ENCODE data around the gene DNAJC6. TPM values are rescaled to one million over a fixed set of nuclear protein-coding genes. Genes with fewer than 3 reads are reported as not detected.

DNAJC6 gene
- total and polyA plus RNA-seq, 7 experiments from 2014 or later, result 0.22 to 7.0 (median 1.8) TPM

GRCh38 chr1:65425006-65425405, 115.7 kb downstream of the DNAJC6 start:
- no peak for ATAC-seq
- no peak overlapping the region for H3K27ac ChIP-seq (ENCODE audit: low read depth, low read length)
- no peak overlapping the region for H3K4me3 ChIP-seq (ENCODE audit: low read length)
- intact Hi-C loops (cut with micrococcal nuclease), result loop anchor here (10.0 kb wide), 3 partner anchors 680 to 1630 kb away; partner anchors contain the start of genes RAVER2 (in 1 of the 2) and SLC35D1 (in 1 of the 2)
- H3K36me3 Mint-ChIP-seq, result peaks cover 12 to 35% (median 15%) of the 10 kb centered on the region in 5 donors
- H3K27me3 ChIP-seq (ENCODE audit: control insufficient read depth in 2 of 2, insufficient read depth in 2 of 2, low read length in 2 of 2), result no peaks in the 10 kb centered on the region
- no peaks in the 10 kb centered on the region for H3K9me3 ChIP-seq (ENCODE audit: control insufficient read depth in 2 of 3, low read length in 3 of 3)
- no peaks in the 10 kb centered on the region for H3K27me3 Mint-ChIP-seq
- H3K36me3 ChIP-seq (ENCODE audit: control insufficient read depth in 2 of 3, insufficient read depth in 3 of 3, low read length in 3 of 3), result peaks cover 0 to 20% (median 0%) of the 10 kb centered on the region in 3 experiments
- peaks cover 0 to 31% (median 10%) of the 10 kb centered on the region in 7 donors for H3K4me1 Mint-ChIP-seq
- ChIA-PET CTCF (no interaction called here), POLR2A (no interaction called here)
- DNase-seq, result no peak
- no peak overlapping the region for H3K27ac Mint-ChIP-seq
- H3K4me1 ChIP-seq (ENCODE audit: control insufficient read depth in 2 of 2, insufficient read depth in 2 of 2, low read length in 2 of 2), result peaks cover 0 to 3% of the 10 kb centered on the region in 2 donors
- peaks cover 0 to 2% (median 0%) of the 10 kb centered on the region in 11 donors for H3K9me3 Mint-ChIP-seq
- H3K4me3 Mint-ChIP-seq, result no peak overlapping the region

DNA sequence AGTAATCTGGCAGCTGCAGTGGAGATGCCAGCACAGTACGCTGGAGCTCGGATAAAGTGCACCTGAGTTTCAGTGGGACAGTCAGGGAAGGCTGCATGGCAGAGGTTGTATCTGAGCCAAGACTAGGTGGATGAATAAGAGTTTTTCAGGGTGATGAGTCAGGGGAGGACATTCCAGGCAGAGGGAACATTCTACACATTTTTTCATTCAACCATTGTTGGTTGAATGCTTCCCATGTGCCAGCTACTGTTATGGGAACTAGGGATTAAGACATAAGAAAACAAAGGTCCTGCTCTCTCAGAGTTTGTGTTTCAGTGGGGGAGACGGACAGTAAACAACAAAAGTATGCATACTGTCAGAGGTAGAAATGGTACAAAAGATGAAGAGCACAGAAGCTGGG, 116.4 kb downstream of the DNAJC6 start:
- CTCF ChIA-PET, result no interaction called here
- H3K4me3 Mint-ChIP-seq, result no peak overlapping the region
- no peak overlapping the region for H3K4me3 ChIP-seq (ENCODE audit: low read length)
- H3K36me3 Mint-ChIP-seq, result peaks cover 12 to 35% (median 15%) of the 10 kb centered on the region in 5 donors
- H3K9me3 ChIP-seq (ENCODE audit: control insufficient read depth in 2 of 3, low read length in 3 of 3), result no peaks in the 10 kb centered on the region
- ATAC-seq (no peak), DNase-seq (no peak)
- POLR2A ChIA-PET, result no interaction called here
- H3K9me3 Mint-ChIP-seq, result peaks cover 0 to 2% (median 0%) of the 10 kb centered on the region in 11 donors
- no peak overlapping the region for H3K27ac Mint-ChIP-seq
- H3K27me3 ChIP-seq (ENCODE audit: control insufficient read depth in 2 of 2, insufficient read depth in 2 of 2, low read length in 2 of 2), result no peaks in the 10 kb centered on the region
- intact Hi-C loops (cut with micrococcal nuclease), result loop anchor here (10.0 kb wide), 3 partner anchors 681 to 1629 kb away; partner anchors contain the start of genes RAVER2 (in 1 of the 2) and SLC35D1 (in 1 of the 2)
- H3K4me1 ChIP-seq (ENCODE audit: control insufficient read depth in 2 of 2, insufficient read depth in 2 of 2, low read length in 2 of 2), result peaks cover 0 to 3% of the 10 kb centered on the region in 2 donors
- peaks cover 0 to 17% (median 0%) of the 10 kb centered on the region in 3 experiments for H3K36me3 ChIP-seq (ENCODE audit: control insufficient read depth in 2 of 3, insufficient read depth in 3 of 3, low read length in 3 of 3)
- no peak overlapping the region for H3K27ac ChIP-seq (ENCODE audit: low read depth, low read length)
- H3K27me3 Mint-ChIP-seq, result no peaks in the 10 kb centered on the region
- H3K4me1 Mint-ChIP-seq, result peaks cover 0 to 31% (median 9%) of the 10 kb centered on the region in 7 donors

DNA sequence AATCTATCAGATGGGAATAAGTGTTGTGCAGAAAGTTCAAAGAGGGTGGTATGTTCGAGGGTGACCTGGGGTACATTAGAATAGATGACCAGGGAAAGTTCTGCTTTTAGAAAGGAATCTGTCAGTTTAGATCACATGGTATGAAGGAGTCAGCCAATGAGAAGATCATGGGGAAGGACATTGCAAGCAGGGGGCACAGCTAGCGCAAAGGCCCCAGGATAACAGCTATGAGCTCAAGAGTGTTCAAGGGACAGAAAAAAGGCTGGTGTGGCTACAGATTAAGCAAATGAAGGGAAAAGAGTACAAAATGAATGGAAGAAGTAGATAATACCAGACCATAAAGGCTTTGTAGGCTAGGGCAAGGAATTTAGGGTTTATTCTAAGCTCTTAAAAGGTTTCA, 119.7 kb downstream of the DNAJC6 start:
- peaks cover 0 to 42% (median 7%) of the 10 kb centered on the region in 7 donors for H3K4me1 Mint-ChIP-seq
- peak overlapping the region in 1 of 9 donors; percentile 0 for H3K27ac Mint-ChIP-seq
- Histone ChIP-seq H3K4me3 (ENCODE audit: low read length) (no peak overlapping the region), H3K9me3 (ENCODE audit: control insufficient read depth in 2 of 3, low read length in 3 of 3) (no peaks in the 10 kb centered on the region), H3K27ac (ENCODE audit: low read depth, low read length) (no peak overlapping the region), H3K4me1 (ENCODE audit: control insufficient read depth in 2 of 2, insufficient read depth in 2 of 2, low read length in 2 of 2) (no peaks in the 10 kb centered on the region), H3K36me3 (ENCODE audit: control insufficient read depth in 2 of 3, insufficient read depth in 3 of 3, low read length in 3 of 3) (peaks cover 0 to 23% (median 0%) of the 10 kb centered on the region in 3 experiments), H3K27me3 (ENCODE audit: control insufficient read depth in 2 of 2, insufficient read depth in 2 of 2, low read length in 2 of 2) (no peaks in the 10 kb centered on the region)
- DNase-seq (no peak), ATAC-seq (no peak)
- ChIA-PET CTCF (interaction anchor here (0.7 to 1.5 kb wide), 4 partner anchors 9 to 258 kb away, joined by 3 to 5 read pairs (median 3); partner anchors contain the start of genes LEPR and LEPROT), POLR2A (interaction anchor here (0.5 kb wide), 1 partner anchor 889 kb away, joined by 3 read pairs; no protein-coding TSS in a partner anchor)
- intact Hi-C loops (cut with micrococcal nuclease), result loop anchor here (10.0 kb wide), 3 partner anchors 684 to 1626 kb away; partner anchors contain the start of genes RAVER2 (in 1 of the 2) and SLC35D1 (in 1 of the 2)
- H3K4me3 Mint-ChIP-seq, result no peak overlapping the region
- no peaks in the 10 kb centered on the region for H3K9me3 Mint-ChIP-seq
- H3K36me3 Mint-ChIP-seq, result peaks cover 12 to 36% (median 25%) of the 10 kb centered on the region in 5 donors
- no peaks in the 10 kb centered on the region for H3K27me3 Mint-ChIP-seq

GRCh38 chr1:65429806-65430205, 120.5 kb downstream of the DNAJC6 start:
- Mint-ChIP-seq H3K27ac (no peak overlapping the region), H3K9me3 (no peaks in the 10 kb centered on the region), H3K27me3 (no peaks in the 10 kb centered on the region), H3K36me3 (peaks cover 12 to 36% (median 25%) of the 10 kb centered on the region in 5 donors), H3K4me1 (peaks cover 0 to 35% (median 4%) of the 10 kb centered on the region in 7 donors), H3K4me3 (no peak overlapping the region)
- DNase-seq (no peak), ATAC-seq (no peak)
- ChIA-PET CTCF (interaction anchor here (0.8 to 1.5 kb wide), 4 partner anchors 9 to 258 kb away, joined by 3 to 5 read pairs (median 4); no protein-coding TSS in a partner anchor), POLR2A (interaction anchor here (0.5 kb wide), 1 partner anchor 890 kb away, joined by 3 read pairs; no protein-coding TSS in a partner anchor)
- Histone ChIP-seq H3K27ac (ENCODE audit: low read depth, low read length) (no peak overlapping the region), H3K36me3 (ENCODE audit: control insufficient read depth in 2 of 3, insufficient read depth in 3 of 3, low read length in 3 of 3) (peaks cover 0 to 23% (median 0%) of the 10 kb centered on the region in 3 experiments), H3K4me1 (ENCODE audit: control insufficient read depth in 2 of 2, insufficient read depth in 2 of 2, low read length in 2 of 2) (no peaks in the 10 kb centered on the region), H3K27me3 (ENCODE audit: control insufficient read depth in 2 of 2, insufficient read depth in 2 of 2, low read length in 2 of 2) (no peaks in the 10 kb centered on the region), H3K9me3 (ENCODE audit: control insufficient read depth in 2 of 3, low read length in 3 of 3) (no peaks in the 10 kb centered on the region), H3K4me3 (ENCODE audit: low read length) (no peak overlapping the region)
- intact Hi-C loops (cut with micrococcal nuclease), result loop anchor here (1.0 to 10.0 kb wide), 8 partner anchors 10 to 1625 kb away; partner anchors contain the start of genes LEPR (in 1 of the 2), LEPROT (in 1 of the 2), RAVER2 (in 1 of the 2) and SLC35D1 (in 1 of the 2)

DNA sequence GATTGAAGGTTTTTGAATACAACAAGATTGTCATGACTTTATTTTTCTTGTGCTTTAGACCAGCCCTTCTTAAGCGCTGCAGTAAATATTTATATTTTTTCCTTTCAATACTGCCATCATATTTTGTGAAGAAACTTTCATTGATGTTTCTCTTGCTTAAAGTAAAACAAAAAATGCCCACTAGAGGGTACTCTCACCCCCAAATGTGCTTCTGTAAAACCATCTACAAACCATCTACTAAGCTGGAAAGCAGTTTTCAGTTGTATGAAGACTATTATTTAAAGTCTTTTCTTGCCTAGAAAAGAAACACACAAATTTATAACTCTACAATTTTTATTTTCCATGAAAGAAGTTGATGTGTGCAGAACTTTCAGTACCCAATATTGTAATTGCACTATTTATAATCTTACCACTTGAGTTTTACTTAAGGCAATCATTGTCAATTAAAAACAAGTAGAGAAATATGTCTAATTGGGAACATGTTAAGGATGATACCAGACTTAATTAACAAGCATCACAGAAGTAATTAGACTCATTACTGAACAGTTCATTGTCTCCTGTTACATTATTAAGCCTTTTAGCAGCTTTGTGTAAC, 121.9 kb downstream of the DNAJC6 start:
- Mint-ChIP-seq H3K36me3 (peaks cover 3 to 29% (median 14%) of the 10 kb centered on the region in 5 donors), H3K9me3 (no peaks in the 10 kb centered on the region), H3K4me3 (no peak overlapping the region), H3K27ac (no peak overlapping the region), H3K4me1 (peaks cover 0 to 28% (median 3%) of the 10 kb centered on the region in 7 donors), H3K27me3 (no peaks in the 10 kb centered on the region)
- intact Hi-C loops (cut with micrococcal nuclease), result loop anchor here (1.0 to 10.0 kb wide), 8 partner anchors 28 to 1015 kb away; no protein-coding TSS in a partner anchor
- no peaks in the 10 kb centered on the region for H3K9me3 ChIP-seq (ENCODE audit: control insufficient read depth in 2 of 3, low read length in 3 of 3)
- H3K27me3 ChIP-seq (ENCODE audit: control insufficient read depth in 2 of 2, insufficient read depth in 2 of 2, low read length in 2 of 2), result no peaks in the 10 kb centered on the region
- DNase-seq, result peak in 5 of 9 donors; percentile 32 to 43 (median 33)
- H3K4me3 ChIP-seq (ENCODE audit: low read length), result no peak overlapping the region
- peaks cover 0 to 10% (median 0%) of the 10 kb centered on the region in 3 experiments for H3K36me3 ChIP-seq (ENCODE audit: control insufficient read depth in 2 of 3, insufficient read depth in 3 of 3, low read length in 3 of 3)
- ChIA-PET CTCF (interaction anchor here (0.5 to 1.9 kb wide), 3 partner anchors 11 to 256 kb away, joined by 3 to 9 read pairs (median 3); partner anchors contain the start of genes LEPR and LEPROT), POLR2A (interaction anchor here (1.4 kb wide), 1 partner anchor 11 kb away, joined by 3 read pairs; the partner anchor contains the start of genes LEPR and LEPROT)
- no peak overlapping the region for H3K27ac ChIP-seq (ENCODE audit: low read depth, low read length)
- ATAC-seq, result peak; percentile 67
- H3K4me1 ChIP-seq (ENCODE audit: control insufficient read depth in 2 of 2, insufficient read depth in 2 of 2, low read length in 2 of 2), result no peaks in the 10 kb centered on the region

GRCh38 chr1:65432918-65433317, 123.6 kb downstream of the DNAJC6 start:
- POLR2A ChIA-PET, result no interaction called here
- CTCF ChIA-PET, result no interaction called here

More at GRCh38 chr1:65432918-65433317, 123.6 kb downstream of the DNAJC6 start:
- H3K27me3 ChIP-seq (ENCODE audit: control insufficient read depth in 2 of 2, insufficient read depth in 2 of 2, low read length in 2 of 2), result no peaks in the 10 kb centered on the region
- peaks cover 0 to 7% (median 0%) of the 10 kb centered on the region in 3 experiments for H3K36me3 ChIP-seq (ENCODE audit: control insufficient read depth in 2 of 3, insufficient read depth in 3 of 3, low read length in 3 of 3)
- intact Hi-C loops (cut with micrococcal nuclease), result loop anchor here (5.0 to 10.0 kb wide), 2 partner anchors 819 to 1012 kb away; no protein-coding TSS in a partner anchor
- H3K4me1 Mint-ChIP-seq, result peaks cover 0 to 32% (median 3%) of the 10 kb centered on the region in 7 donors
- no peak overlapping the region for H3K4me3 ChIP-seq (ENCODE audit: low read length)
- H3K4me3 Mint-ChIP-seq, result no peak overlapping the region
- ATAC-seq (no peak), DNase-seq (no peak)
- peaks cover 0 to 29% (median 11%) of the 10 kb centered on the region in 5 donors for H3K36me3 Mint-ChIP-seq
- no peaks in the 10 kb centered on the region for H3K9me3 Mint-ChIP-seq
- H3K27me3 Mint-ChIP-seq, result no peaks in the 10 kb centered on the region
- H3K9me3 ChIP-seq (ENCODE audit: control insufficient read depth in 2 of 3, low read length in 3 of 3), result no peaks in the 10 kb centered on the region
- no peak overlapping the region for H3K27ac ChIP-seq (ENCODE audit: low read depth, low read length)
- no peak overlapping the region for H3K27ac Mint-ChIP-seq
- H3K4me1 ChIP-seq (ENCODE audit: control insufficient read depth in 2 of 2, insufficient read depth in 2 of 2, low read length in 2 of 2), result no peaks in the 10 kb centered on the region

All from naive thymus-derived CD4-positive, alpha-beta T cell (primary cell).